Measurements from ENCODE around the gene PHACTR1.

DNA sequence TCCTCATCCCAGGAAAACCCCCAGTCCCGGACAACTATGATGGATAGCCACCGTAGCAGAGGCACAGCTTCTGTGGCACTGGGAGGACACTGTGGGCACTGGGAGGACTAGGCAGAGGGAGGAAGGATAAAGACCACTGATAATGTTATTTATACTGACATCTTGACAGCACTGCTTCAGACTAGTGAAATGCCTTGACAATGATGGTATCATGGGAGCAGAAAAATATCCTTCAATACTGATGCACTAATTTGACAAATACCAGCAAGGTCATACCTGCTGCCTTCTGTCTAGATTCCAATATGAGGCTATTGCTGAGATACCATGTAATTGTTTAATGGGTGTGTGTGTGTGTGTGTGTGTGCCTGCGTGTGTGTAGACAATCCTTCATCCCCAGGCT lies 148.6 kb downstream of the PHACTR1 start:
- no peak for TF ChIP-seq CREB1 (IDR thresholded peaks at IDR 0.05; ENCODE audit: low read depth)
- TF ChIP-seq, protein P1, sequence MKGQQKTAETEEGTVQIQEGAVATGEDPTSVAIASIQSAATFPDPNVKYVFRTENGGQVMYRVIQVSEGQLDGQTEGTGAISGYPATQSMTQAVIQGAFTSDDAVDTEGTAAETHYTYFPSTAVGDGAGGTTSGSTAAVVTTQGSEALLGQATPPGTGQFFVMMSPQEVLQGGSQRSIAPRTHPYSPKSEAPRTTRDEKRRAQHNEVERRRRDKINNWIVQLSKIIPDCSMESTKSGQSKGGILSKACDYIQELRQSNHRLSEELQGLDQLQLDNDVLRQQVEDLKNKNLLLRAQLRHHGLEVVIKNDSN (IDR thresholded peaks at IDR 0.05): no peak
- TF ChIP-seq REST (IDR thresholded peaks at IDR 0.05; ENCODE audit: low read depth): no peak
- no peak for TF ChIP-seq FOXM1 (IDR thresholded peaks at IDR 0.05; ENCODE audit: borderline replicate concordance, low read depth)
- no peak for TF ChIP-seq NFIC (IDR thresholded peaks at IDR 0.05)

Measured in Ishikawa (cell line).